H1 (cell line): Measurements from ENCODE around the gene PPP1R12B. TPM values are rescaled to one million over a fixed set of nuclear protein-coding genes. Genes with fewer than 3 reads are reported as not detected.

Experiments
- CTCF ChIA-PET: fragments of 300-600 bp; sonication (Branson Sonifier 250); formaldehyde crosslinking; loops from one replicate; lab custom pipeline; 2021; ENCODE audit not compliant: partially characterized antibody; lab: Charles Lee
- POLR2A ChIA-PET: fragments of 300-600 bp; sonication (Branson Sonifier 250); formaldehyde crosslinking; loops from one replicate; lab custom pipeline; 2021; ENCODE audit warnings: inconsistent platforms; ENCODE audit not compliant: partially characterized antibody; lab: Charles Lee
- DNase-seq, 2 experiments: peaks; one replicate each; pipeline versions ENCODE4 v3.0.0 to v3.0.0-alpha.2; 2010 to 2022; ENCODE audit warnings: low spot score in 2 of 2, low read depth in 1 of 2, mixed read lengths in 1 of 2
- FAIRE-seq: peaks from 2 replicates; lab custom pipeline; 2011; peaks lifted over from hg19 to GRCh38; lab: Jason Lieb, UNC
- H2AFZ ChIP-seq: 2 replicates; pipeline ENCODE4 v1.8.1; 2012; ENCODE audit warnings: low read length, inconsistent platforms
- H2AK5ac ChIP-seq: 2 replicates; pipeline ENCODE4 v1.6.1; 2013; ENCODE audit warnings: low read depth, low read length
- H2BK120ac ChIP-seq: replicated peaks from 2 replicates; pipeline ENCODE3; 2013; ENCODE audit warnings: low read depth, low read length, inconsistent platforms
- H2BK12ac ChIP-seq: 2 replicates; pipeline ENCODE4 v1.6.1; 2013; ENCODE audit warnings: low read depth, low read length
- H2BK15ac ChIP-seq: 2 replicates; pipeline ENCODE4 v1.6.1; 2013; ENCODE audit warnings: low read length
- H2BK20ac ChIP-seq: 2 replicates; pipeline ENCODE4 v1.6.1; 2013; ENCODE audit warnings: low read length
- H2BK5ac ChIP-seq: 2 replicates; pipeline ENCODE4 v1.6.1; 2013; ENCODE audit warnings: low read depth, low read length
- H3K14ac ChIP-seq: 2 replicates; pipeline ENCODE4 v1.6.1; 2013; ENCODE audit warnings: inconsistent platforms; ENCODE audit not compliant: insufficient read length
- H3K18ac ChIP-seq: 2 replicates; pipeline ENCODE4 v1.6.1; 2013; ENCODE audit warnings: low read length; ENCODE audit errors: extremely low read depth
- H3K23ac ChIP-seq: 2 replicates; pipeline ENCODE4 v1.6.1; 2013; ENCODE audit warnings: inconsistent platforms; ENCODE audit not compliant: insufficient read length
- H3K23me2 ChIP-seq: 2 replicates; pipeline ENCODE4 v1.6.1; 2013; ENCODE audit warnings: low read depth, low read length
- H3K27ac ChIP-seq: 2 replicates; pipeline ENCODE4 v1.6.1; 2011; ENCODE audit warnings: low read depth, low read length, inconsistent platforms
- H3K27me3 ChIP-seq, 4 experiments: replicated peaks in 1 of 4; 1 replicate in 1 of 4; 2 replicates in 3 of 4; pipeline versions ENCODE4 v1.6.1 to v1.8.1; 2011 to 2013; ENCODE audit warnings: low read length in 3 of 4, mild to moderate bottlenecking in 3 of 4, inconsistent platforms in 2 of 4, mixed read lengths in 2 of 4, moderate library complexity in 1 of 4; ENCODE audit not compliant: control insufficient read depth in 3 of 4, insufficient read depth in 3 of 4; ENCODE audit errors: extremely low read depth in 1 of 4
- H3K36me3 ChIP-seq, 4 experiments: 2 replicates each; pipeline versions ENCODE4 v1.6.1 to v1.8.1; 2011 to 2013; ENCODE audit warnings: mild to moderate bottlenecking in 4 of 4, low read length in 3 of 4, moderate library complexity in 2 of 4, control low read depth in 1 of 4, inconsistent platforms in 1 of 4; ENCODE audit not compliant: insufficient read depth in 4 of 4, control insufficient read depth in 2 of 4
- H3K4ac ChIP-seq: replicated peaks from 2 replicates; pipeline ENCODE3; 2013; ENCODE audit warnings: low read length, low read depth, mixed read lengths, inconsistent platforms; ENCODE audit not compliant: insufficient read length
- H3K4me1 ChIP-seq, 4 experiments: replicated peaks in 1 of 4; 1 replicate in 1 of 4; 2 replicates in 3 of 4; pipeline versions ENCODE4 v1.6.1 to v1.8.1; 2011 to 2013; ENCODE audit warnings: low read length in 3 of 4, inconsistent platforms in 2 of 4, mixed read lengths in 1 of 4; ENCODE audit not compliant: insufficient read depth in 4 of 4, control insufficient read depth in 3 of 4
- H3K4me2 ChIP-seq, 2 experiments: 2 replicates each; pipeline versions ENCODE4 v1.6.1 to v1.8.1; 2011 to 2013; ENCODE audit warnings: low read depth in 2 of 2, low read length in 2 of 2, control low read depth in 1 of 2, inconsistent platforms in 1 of 2, mild to moderate bottlenecking in 1 of 2; ENCODE audit not compliant: insufficient read depth in 1 of 2
- H3K4me3 ChIP-seq, 4 experiments: fragments of 200-600, 300-600 bp in 1 of 4; sonication (generic), shearing (Covaris generic), sonication (Bioruptor Twin) in 1 of 4; 2 replicates each; pipeline versions ENCODE4 v1.5.1 to v1.8.1; 2011 to 2016; ENCODE audit warnings: low read length in 4 of 4, low read depth in 3 of 4, control low read depth in 2 of 4, inconsistent platforms in 2 of 4, mild to moderate bottlenecking in 2 of 4, mixed read lengths in 1 of 4, moderate library complexity in 1 of 4; ENCODE audit not compliant: insufficient read depth in 2 of 4; ENCODE audit errors: extremely low read depth in 1 of 4
- H3K56ac ChIP-seq: replicated peaks from 2 replicates; pipeline ENCODE3; 2013; ENCODE audit warnings: low read depth, mild to moderate bottlenecking, mixed read lengths, low read length, inconsistent platforms; ENCODE audit not compliant: insufficient read length
- H3K79me1 ChIP-seq: 2 replicates; pipeline ENCODE4 v1.6.1; 2013; ENCODE audit warnings: low read depth, low read length, control low read depth
- H3K79me2 ChIP-seq, 2 experiments: 2 replicates each; pipeline versions ENCODE4 v1.6.1 to v1.8.1; 2012 to 2013; ENCODE audit warnings: low read length in 2 of 2, mild to moderate bottlenecking in 2 of 2, inconsistent platforms in 1 of 2; ENCODE audit not compliant: insufficient read depth in 2 of 2, control insufficient read depth in 1 of 2
- H3K9ac ChIP-seq, 4 experiments: replicated peaks in 1 of 4; 1 replicate in 1 of 4; 2 replicates in 3 of 4; pipeline versions ENCODE4 v1.6.1 to v1.8.1; 2011 to 2013; ENCODE audit warnings: low read depth in 3 of 4, low read length in 3 of 4, control low read depth in 2 of 4, mild to moderate bottlenecking in 2 of 4, moderate library complexity in 2 of 4, inconsistent platforms in 1 of 4; ENCODE audit errors: extremely low read depth in 1 of 4
- H3K9me3 ChIP-seq, 2 experiments: 2 replicates each; pipeline versions ENCODE4 v1.6.1 to v1.8.1; 2012 to 2013; ENCODE audit warnings: mild to moderate bottlenecking in 2 of 2, moderate library complexity in 2 of 2, control low read depth in 1 of 2, inconsistent platforms in 1 of 2, low read depth in 1 of 2, low read length in 1 of 2, mixed read lengths in 1 of 2; ENCODE audit not compliant: insufficient read depth in 2 of 2
- H4K20me1 ChIP-seq, 2 experiments: replicated peaks in 1 of 2; 2 replicates each; pipeline versions ENCODE3 to v1.8.1; 2011 to 2013; ENCODE audit warnings: inconsistent platforms in 2 of 2, low read length in 2 of 2, mild to moderate bottlenecking in 1 of 2; ENCODE audit not compliant: insufficient read depth in 2 of 2, control insufficient read depth in 1 of 2
- H4K5ac ChIP-seq: 2 replicates; pipeline ENCODE4 v1.6.1; 2013; ENCODE audit warnings: low read length, low read depth, mixed read lengths, inconsistent platforms; ENCODE audit not compliant: insufficient read length
- H4K8ac ChIP-seq: 2 replicates; pipeline ENCODE4 v1.8.0; 2013; ENCODE audit warnings: mild to moderate bottlenecking, moderate library complexity, low read length, inconsistent platforms; ENCODE audit not compliant: insufficient read depth; ENCODE audit errors: extremely low read depth
- H4K91ac ChIP-seq: replicated peaks from 2 replicates; pipeline ENCODE3; 2013; ENCODE audit warnings: low read length, mixed read lengths, inconsistent platforms; ENCODE audit not compliant: insufficient read length
- BCL11A ChIP-seq, 2 experiments: IDR thresholded peaks; one replicate each; pipeline ENCODE4 v1.6.1; 2011; ENCODE audit warnings: low read depth in 2 of 2, low read length in 2 of 2, mild to moderate bottlenecking in 2 of 2
- CHD2 ChIP-seq: IDR thresholded peaks from 2 replicates; pipeline ENCODE4 v1.6.1; 2012; ENCODE audit warnings: low read length, improper control_type of control experiment
- TBP ChIP-seq: IDR thresholded peaks from 2 replicates; pipeline ENCODE4 v1.6.1; 2011; ENCODE audit warnings: low read depth, low read length, improper control_type of control experiment
- WGBS, 2 experiments: shearing (Covaris generic) in 1 of 2; methylation state at CpG; one replicate each; pipeline versions ENCODE4 v1.1.6 to v1.1.7; 2013 to 2015; ENCODE audit warnings: low lambda C conversion rate in 2 of 2, mixed read lengths in 2 of 2, inconsistent platforms in 1 of 2, low coverage in 1 of 2, missing lambda C conversion rate in 1 of 2; ENCODE audit not compliant: insufficient replicate concordance in 2 of 2, insufficient coverage in 1 of 2, insufficient read length in 1 of 2; ENCODE audit errors: extremely low coverage in 1 of 2, missing lambda C conversion rate in 1 of 2; 5-methylcytosine and 5-hydroxymethylcytosine counted together
- polyA plus RNA-seq, 7 experiments: library from polyadenylated mRNA; depleted of rRNA in 3 of 7; stranded (reverse) in 5 of 7; unstranded in 2 of 7; fragments of >200 nt in 5 of 7; fragments of 200-250 nt in 2 of 7; gene quantifications; 1 replicate in 5 of 7; 2 replicates in 1 of 7; 4 replicates in 1 of 7; pipeline versions ENCODE4 v1.2.1 to v1.2.3, GENCODE V29; 2011 to 2013; ENCODE audit warnings: missing spikeins in 2 of 7, mixed read lengths in 2 of 7
- total RNA-seq: library from RNA; stranded (reverse); fragmentation: NEBNext Ultra II Directional; extraction: Animal tissue kit (Norgen Biotek cat#: 25700); gene quantifications from 2 replicates; pipeline ENCODE4 v1.2.1, GENCODE V29; 2021

The PPP1R12B gene
- total and polyA plus RNA-seq, 2 of the 8 experiments (the other 6 are each of a cell fraction or from before 2014, with no cell fraction given), result 7.9 to 18.7 TPM

GRCh38 chr1:202588503-202589189 is 240.1 kb downstream of the PPP1R12B start:
- H2BK20ac ChIP-seq, result no peak overlapping the region
- H3K27me3 ChIP-seq, result no peaks in the 10 kb centered on the region; a peak in 1 of 7 replicates
- no peak overlapping the region for H2BK15ac ChIP-seq
- H3K4me2 ChIP-seq, result no peak overlapping the region
- no peak overlapping the region for H2BK12ac ChIP-seq
- H3K79me2 ChIP-seq, result no peaks in the 10 kb centered on the region
- H4K91ac ChIP-seq, result no peak overlapping the region
- H4K8ac ChIP-seq, result no peak overlapping the region
- H3K36me3 ChIP-seq, result no peaks in the 10 kb centered on the region; a peak in 1 of 8 replicates
- FAIRE-seq, result no peak
- no peaks in the 10 kb centered on the region for H3K79me1 ChIP-seq
- no peak overlapping the region for H3K14ac ChIP-seq
- CTCF ChIA-PET, result interaction anchor here (1.4 to 4.7 kb wide), 7 partner anchors 9 to 88 kb away, joined by 3 to 24 read pairs (median 12); no protein-coding TSS in a partner anchor
- H3K23me2 ChIP-seq, result no peaks in the 10 kb centered on the region
- no peak overlapping the region for H3K27ac ChIP-seq
- H2AFZ ChIP-seq, result no peak overlapping the region
- no peak overlapping the region for H3K18ac ChIP-seq
- no peak overlapping the region for H2BK5ac ChIP-seq
- H3K9ac ChIP-seq, result no peak overlapping the region
- H3K9me3 ChIP-seq, result no peaks in the 10 kb centered on the region
- no peaks in the 10 kb centered on the region for H3K4me1 ChIP-seq
- no peak overlapping the region for H2AK5ac ChIP-seq
- WGBS, 2 experiments, result 87% methylated on average over 4 of the region's 4 CpGs; no CpG with 5 or more reads in 1 of the 2 experiments
- DNase-seq, result no peak
- H2BK120ac ChIP-seq, result no peak overlapping the region
- POLR2A ChIA-PET, result interaction anchor here (0.9 kb wide), 1 partner anchor 13 kb away, joined by 3 read pairs; no protein-coding TSS in a partner anchor
- H3K4me3 ChIP-seq, result no peak overlapping the region
- H4K5ac ChIP-seq, result no peak overlapping the region
- no peak overlapping the region for H3K23ac ChIP-seq
- H3K4ac ChIP-seq, result no peak overlapping the region
- H3K56ac ChIP-seq, result no peak overlapping the region
- no peak for TF ChIP-seq BCL11A (IDR thresholded peaks at IDR 0.05; ENCODE audit: low read depth in 2 of 2, low read length in 2 of 2)
- no peak for TF ChIP-seq CHD2
- TF ChIP-seq TBP, result no peak
- TF ChIP-seq, all 59 proteins: peak for 0
- H4K20me1 ChIP-seq, result no peaks in the 10 kb centered on the region
